Left lobe of liver (tissue), 2 donors: ENCODE results near the gene RPS6KA2. TPM values are rescaled to one million over a fixed set of nuclear protein-coding genes. Genes with fewer than 3 reads are reported as not detected.

ENCODE experiments used
- ATAC-seq: fragments of 200-7000 bp; cut with Tn5 transposase; one replicate; pipeline ENCODE4 v1.9.1; 2020; ENCODE audit warnings: mild to moderate bottlenecking, moderate library complexity
- DNase-seq: peaks from one replicate; pipeline ENCODE4 v3.0.0-alpha.2; 2020; ENCODE audit warnings: low spot score
- total RNA-seq: library from RNA; stranded (reverse); gene quantifications from one replicate; pipeline ENCODE4 v1.2.1, GENCODE V29; 2021
- donor health status: DM: no; HTN: no; CAD: no; lungs with moderate emphysema.
- donor health status: DM: no; HTN: yes; CAD: no.

The RPS6KA2 gene
- total RNA-seq, 1 donor from 2014 or later = 12.4 TPM

- ATAC-seq = no peak
- DNase-seq = no peak
These were observed 153.0 kb downstream of the RPS6KA2 start for GRCh38 chr6:166473886-166474571.

DNA sequence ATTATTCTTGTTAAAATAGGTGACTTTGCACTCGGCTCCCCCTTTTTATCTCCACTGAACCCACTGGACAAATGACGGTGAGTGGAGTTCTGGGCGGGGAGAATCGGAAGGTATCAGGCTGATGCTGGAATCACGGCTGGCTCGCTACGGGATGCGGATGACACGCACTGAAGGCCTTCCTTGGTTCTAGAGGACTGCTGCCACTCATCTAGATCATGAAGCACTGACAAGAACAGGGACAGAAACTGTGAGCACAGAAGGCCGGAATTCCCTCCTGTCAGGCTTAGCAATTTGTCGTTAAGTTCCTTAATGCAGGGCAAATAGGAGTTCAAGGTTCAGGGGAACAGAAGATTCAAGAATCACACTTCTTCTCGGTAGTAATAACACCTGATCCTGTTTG lies 154.4 kb downstream of the RPS6KA2 start:
- no peak for DNase-seq
- no peak for ATAC-seq

- DNase-seq = no peak
- no peak for ATAC-seq
These were observed 155.2 kb downstream of the RPS6KA2 start for GRCh38 chr6:166471797-166472260.

- no peak for ATAC-seq
- no peak for DNase-seq
These were observed 156.1 kb downstream of the RPS6KA2 start for GRCh38 chr6:166470863-166471410.

DNA sequence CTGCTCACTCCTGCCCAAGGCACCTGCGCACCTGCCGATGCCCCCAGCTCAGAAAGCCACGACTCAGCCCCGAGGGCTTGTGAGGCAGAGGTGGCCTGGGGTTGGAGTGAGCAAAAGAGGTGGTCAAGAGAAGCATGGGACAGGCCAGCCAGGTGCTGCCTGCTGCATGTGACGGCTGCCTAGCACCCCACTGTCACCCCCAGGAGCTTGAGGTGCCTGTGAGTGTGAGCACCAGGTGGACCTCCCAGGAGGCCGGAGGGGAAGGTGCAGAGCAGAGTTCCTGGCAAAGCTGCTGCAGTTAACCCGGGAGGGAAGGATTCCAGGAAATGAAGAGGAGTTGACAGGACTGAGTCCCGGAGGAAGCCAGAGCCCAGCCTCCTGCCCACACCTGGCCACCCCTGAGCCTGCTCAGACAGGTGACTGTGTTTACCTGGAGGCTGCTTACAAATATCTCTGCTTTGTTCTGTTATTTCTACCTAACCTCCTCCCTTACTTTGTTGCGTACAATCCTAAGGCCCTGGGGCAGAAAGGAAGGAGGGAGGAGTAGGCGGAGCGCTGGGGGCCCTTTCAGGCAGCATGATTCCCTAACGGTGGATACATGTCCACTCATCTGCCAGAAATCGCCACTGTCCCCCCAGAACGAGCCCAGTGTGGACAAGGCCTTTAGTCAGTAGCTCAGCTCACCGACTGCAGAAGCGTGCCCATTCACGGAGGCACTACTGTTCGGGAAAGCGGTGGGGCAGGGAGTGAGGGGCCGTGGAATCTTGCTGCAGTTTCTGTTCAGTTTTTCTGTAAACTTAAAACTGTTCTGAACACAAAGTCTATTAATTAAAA lies 156.8 kb downstream of the RPS6KA2 start:
- DNase-seq (no peak), ATAC-seq (no peak)

DNA sequence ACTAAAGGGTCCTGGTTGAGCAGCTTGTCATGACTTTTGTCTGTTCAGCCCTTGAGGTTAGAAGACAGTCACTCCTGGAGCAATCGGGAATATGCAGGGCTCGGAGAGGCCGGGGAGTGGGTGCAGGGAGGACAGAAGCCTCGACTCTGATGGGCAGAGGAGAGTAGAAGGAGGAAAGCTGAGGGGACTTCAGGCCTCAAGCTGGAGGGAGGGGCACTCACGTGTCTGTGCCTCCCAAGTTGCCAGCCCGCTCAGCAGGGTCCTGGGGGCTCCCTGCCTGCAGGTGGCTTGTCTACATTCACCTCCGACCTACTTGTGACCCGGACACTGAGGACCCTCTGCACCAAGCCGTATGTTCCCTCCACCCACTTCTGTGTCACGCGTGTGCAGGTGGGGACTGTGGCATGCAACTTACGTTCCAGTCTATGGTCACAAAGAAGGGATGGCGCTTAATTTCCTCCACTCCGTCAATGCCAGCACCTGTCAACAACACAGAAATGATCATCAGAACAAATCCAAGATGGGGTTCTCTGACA lies 157.6 kb downstream of the RPS6KA2 start:
- ATAC-seq = no peak
- DNase-seq = no peak

DNA sequence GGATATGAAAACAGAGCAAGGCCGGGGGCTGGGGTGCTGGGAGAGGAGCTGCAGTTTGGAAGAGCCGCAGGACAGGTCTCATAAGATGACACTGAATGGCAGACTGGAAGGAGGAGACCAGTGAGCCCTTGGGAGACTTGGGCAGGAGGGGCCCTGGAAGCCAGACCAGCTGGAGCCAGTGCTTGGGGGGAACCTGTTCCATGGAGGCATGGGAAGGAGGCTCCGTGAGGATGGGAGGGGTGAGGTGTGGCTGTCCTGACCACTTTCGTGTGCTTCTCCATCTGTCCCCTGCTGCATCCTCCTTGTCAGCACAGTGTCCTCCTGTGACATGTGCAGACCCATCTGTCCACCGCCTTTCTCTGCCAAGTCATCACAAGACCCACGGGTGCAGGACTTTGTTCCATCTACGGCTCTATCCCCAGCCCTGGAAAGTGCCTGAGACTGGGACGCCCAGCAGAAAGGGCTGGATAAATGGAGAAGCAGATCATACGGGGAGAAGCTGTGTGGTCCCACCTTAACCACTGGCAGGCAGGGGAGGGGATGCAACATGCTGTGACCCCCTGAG lies 159.5 kb downstream of the RPS6KA2 start:
- ATAC-seq (no peak), DNase-seq (no peak)

GRCh38 chr6:166466178-166467122 lies 160.6 kb downstream of the RPS6KA2 start:
- no peak for ATAC-seq
- no peak for DNase-seq

DNA sequence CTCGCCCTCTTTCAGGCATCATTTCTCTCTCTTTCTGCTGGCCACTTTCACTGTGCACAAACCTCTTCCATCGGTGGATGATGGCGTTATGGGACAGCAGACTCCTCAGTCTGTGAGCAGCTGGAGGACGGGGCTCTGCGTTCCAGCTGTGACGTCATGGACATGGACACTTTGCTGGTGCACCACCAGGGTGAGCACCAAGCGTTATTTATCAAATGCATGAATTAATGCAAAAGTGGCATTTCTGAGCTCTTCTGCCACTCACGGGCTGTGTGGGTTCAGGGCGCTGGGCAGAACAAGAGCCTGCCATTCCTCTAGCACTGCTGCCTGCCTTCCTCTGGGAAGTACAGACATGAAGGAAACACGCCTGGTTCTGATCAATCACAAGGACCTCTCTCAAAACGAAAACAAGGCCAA lies 161.4 kb downstream of the RPS6KA2 start:
- DNase-seq (no peak), ATAC-seq (no peak)

DNA sequence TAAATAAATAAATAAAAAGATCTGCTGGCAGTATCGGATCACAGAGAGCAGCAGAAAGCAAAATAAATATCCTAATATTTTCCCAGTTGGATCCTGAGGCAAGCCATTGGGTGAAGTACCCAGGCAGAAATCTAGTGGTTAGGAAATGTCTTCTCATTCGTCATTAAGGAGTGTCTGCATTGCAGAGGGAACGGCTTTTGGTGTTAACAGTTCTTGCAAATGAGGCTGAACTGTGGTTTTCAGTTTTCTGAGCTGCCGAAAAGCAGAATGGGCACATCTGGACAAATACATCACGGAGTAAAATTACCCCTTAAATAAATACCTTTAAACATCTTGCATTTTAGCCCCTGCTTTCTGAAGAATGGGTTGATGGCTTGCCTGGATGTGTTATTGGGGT lies 162.1 kb downstream of the RPS6KA2 start:
- ATAC-seq = no peak
- no peak for DNase-seq

- no peak for DNase-seq
- no peak for ATAC-seq
These were observed 162.7 kb downstream of the RPS6KA2 start for GRCh38 chr6:166464068-166465002.

GRCh38 chr6:166463359-166464067 lies 163.5 kb downstream of the RPS6KA2 start:
- no peak for ATAC-seq
- no peak for DNase-seq

DNA sequence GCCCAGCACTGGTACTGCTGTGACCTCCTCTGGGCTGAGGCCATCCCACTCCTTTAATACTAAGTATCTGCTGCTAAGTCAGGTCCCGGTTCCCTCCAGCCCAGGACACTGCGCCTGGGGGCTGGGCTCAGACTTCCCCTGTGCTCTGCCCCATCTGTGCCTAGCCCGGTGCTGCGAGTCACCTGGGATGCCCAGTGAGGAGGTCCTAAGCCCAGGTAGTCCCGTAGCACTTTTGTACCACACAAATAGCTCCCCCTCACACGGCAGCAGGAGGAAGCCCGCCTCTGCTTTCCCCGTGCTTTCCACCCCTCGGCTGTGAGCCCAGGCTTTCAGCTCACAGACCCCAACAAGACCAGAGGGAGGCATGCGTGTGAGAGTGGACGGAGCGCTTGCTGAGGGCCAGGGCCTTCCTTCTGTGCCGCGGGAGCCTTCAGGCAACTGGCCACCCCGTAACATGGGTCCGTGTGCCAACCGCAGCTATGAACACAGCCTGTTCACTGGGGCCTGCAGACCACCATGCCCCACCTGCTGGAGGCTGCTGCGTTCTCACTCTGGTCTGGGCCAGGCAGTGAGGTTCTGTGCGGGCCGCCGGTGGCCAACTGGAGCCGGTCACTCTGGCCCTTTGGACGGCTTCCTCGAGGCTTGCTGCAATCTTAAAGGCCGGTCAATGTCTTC lies 164.5 kb downstream of the RPS6KA2 start:
- ATAC-seq (no peak), DNase-seq (no peak)

GRCh38 chr6:166461821-166462460 lies 165.1 kb downstream of the RPS6KA2 start:
- ATAC-seq = no peak

DNA sequence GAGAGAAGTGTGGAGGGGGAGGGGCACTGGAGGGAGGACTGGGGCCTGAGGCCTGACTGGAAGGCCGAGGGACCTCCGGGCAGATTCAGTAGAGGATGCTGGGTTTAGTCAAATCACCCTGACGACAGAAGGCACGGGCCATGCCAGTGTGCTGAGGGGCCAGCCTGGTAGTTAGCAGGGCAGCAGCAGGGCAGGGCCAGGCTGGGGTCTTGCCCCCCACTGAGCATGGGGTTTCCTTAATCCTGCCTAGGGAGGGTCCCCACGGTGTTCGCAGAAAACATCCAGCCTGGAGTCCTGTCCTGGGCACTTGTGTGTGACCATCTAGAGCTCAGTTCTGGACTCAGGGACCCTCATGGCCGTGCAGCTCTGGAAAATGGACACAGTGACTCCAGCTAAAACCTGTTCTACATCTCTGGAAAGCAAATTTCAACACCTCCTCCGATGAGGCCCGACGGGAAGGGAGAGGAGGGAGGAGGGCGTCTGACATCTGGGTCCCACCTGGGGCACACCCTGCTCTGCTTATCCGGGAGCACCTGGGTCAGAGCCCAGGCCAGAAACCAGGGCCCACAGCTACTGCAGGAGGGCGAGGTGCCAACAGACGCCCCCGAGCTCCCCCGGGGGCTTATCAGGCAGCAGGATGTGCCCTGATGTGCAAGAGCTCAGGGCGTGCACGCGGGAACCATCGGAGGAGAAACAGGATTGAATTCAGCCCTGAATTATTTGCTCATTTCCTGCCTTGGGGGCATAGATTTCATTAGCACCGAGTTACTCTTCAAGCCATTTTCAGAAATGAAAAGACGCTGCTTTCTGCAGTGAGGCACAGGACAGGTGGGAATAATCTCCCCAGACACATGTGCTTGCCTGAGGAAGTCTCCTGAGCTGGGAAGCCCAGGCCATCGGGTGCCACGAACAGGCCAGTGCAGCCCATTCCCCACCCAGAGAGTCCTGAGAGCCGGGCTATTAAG lies 166.3 kb downstream of the RPS6KA2 start:
- DNase-seq (no peak), ATAC-seq (no peak)

More at GRCh38 chr6:166461821-166462460, 165.1 kb downstream of the RPS6KA2 start:
- no peak for DNase-seq

DNA sequence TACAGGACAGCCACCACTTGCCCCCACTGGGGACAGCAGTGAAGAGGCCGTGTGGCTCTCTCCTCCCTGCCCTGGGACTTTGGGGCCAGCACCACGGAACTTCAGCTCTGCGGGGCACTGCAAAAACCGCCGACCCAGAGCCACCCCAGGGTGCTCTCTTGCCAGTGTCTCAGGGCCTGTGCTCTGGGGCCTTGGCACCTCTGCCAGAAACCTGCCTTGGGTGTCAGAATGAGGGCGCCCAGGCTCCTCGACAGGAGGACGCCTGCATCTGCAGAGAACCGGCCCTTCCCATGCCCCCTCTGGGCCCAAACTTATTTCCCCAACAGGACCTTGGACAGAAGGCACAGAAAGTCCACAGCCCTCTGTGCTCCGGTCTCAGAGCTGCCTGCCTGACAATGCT lies 167.1 kb downstream of the RPS6KA2 start:
- ATAC-seq = no peak
- DNase-seq = no peak
